Activated naive CD4-positive, alpha-beta T cell treated with anti-CD3 and anti-CD28 coated beads, Interleukin-2, amount 50 U/mL, for 24 hours (primary cell): ENCODE measurements around the gene NOC2L.

ENCODE experiments used
- H3K27ac Mint-ChIP-seq: one replicate; pipeline ENCODE4 v1.8.0; 2021; ENCODE audit warnings: mild to moderate bottlenecking, mixed read lengths
- H3K27me3 Mint-ChIP-seq: one replicate; pipeline ENCODE4 v1.8.0; 2021; ENCODE audit warnings: mixed read lengths
- H3K36me3 Mint-ChIP-seq: one replicate; pipeline ENCODE4 v1.8.0; 2021; ENCODE audit warnings: mixed read lengths
- H3K4me1 Mint-ChIP-seq: one replicate; pipeline ENCODE4 v1.8.0; 2021; ENCODE audit warnings: mixed read lengths
- H3K4me3 Mint-ChIP-seq: one replicate; pipeline ENCODE4 v1.8.0; 2021; ENCODE audit warnings: mild to moderate bottlenecking, mixed read lengths
- H3K9me3 Mint-ChIP-seq: one replicate; pipeline ENCODE4 v1.8.0; 2021; ENCODE audit warnings: mixed read lengths

Gene NOC2L

GRCh38 chr1:924656-925560, 34.1 kb downstream of the NOC2L start:
- Mint-ChIP-seq H3K27ac (no peak overlapping the region), H3K27me3 (peaks cover 24% of the 10 kb centered on the region), H3K9me3 (no peaks in the 10 kb centered on the region), H3K4me1 (peaks cover 16% of the 10 kb centered on the region), H3K4me3 (peak overlapping the region; percentile 33), H3K36me3 (no peaks in the 10 kb centered on the region)

GRCh38 chr1:923991-924655, 34.9 kb downstream of the NOC2L start:
- Mint-ChIP-seq H3K4me1 (peaks cover 16% of the 10 kb centered on the region), H3K36me3 (no peaks in the 10 kb centered on the region), H3K9me3 (no peaks in the 10 kb centered on the region), H3K27me3 (peaks cover 24% of the 10 kb centered on the region), H3K27ac (no peak overlapping the region), H3K4me3 (no peak overlapping the region)

GRCh38 chr1:923131-923990, 35.7 kb downstream of the NOC2L start, which contains the start of gene SAMD11:
TSS of gene SAMD11 (plus strand) at chr1:923923. CDS start at chr1:924432, 509 bp downstream.
- Mint-ChIP-seq H3K27me3 (peaks cover 26% of the 10 kb centered on the region), H3K36me3 (no peaks in the 10 kb centered on the region), H3K9me3 (no peaks in the 10 kb centered on the region), H3K4me3 (peak within 1 kb of the TSS; percentile 85), H3K27ac (no peak within 1 kb of the TSS), H3K4me1 (peaks cover 16% of the 10 kb centered on the region)

GRCh38 chr1:921011-921837, 37.8 kb downstream of the NOC2L start:
- Mint-ChIP-seq H3K27me3 (peaks cover 22% of the 10 kb centered on the region), H3K4me3 (peak overlapping the region; percentile 36), H3K4me1 (peaks cover 16% of the 10 kb centered on the region), H3K36me3 (no peaks in the 10 kb centered on the region), H3K27ac (no peak overlapping the region), H3K9me3 (no peaks in the 10 kb centered on the region)

- no peaks in the 10 kb centered on the region for H3K9me3 Mint-ChIP-seq
- H3K27me3 Mint-ChIP-seq, result peaks cover 22% of the 10 kb centered on the region
- peak overlapping the region; percentile 2 for H3K27ac Mint-ChIP-seq
- H3K36me3 Mint-ChIP-seq, result no peaks in the 10 kb centered on the region
- no peak overlapping the region for H3K4me3 Mint-ChIP-seq
- H3K4me1 Mint-ChIP-seq, result peaks cover 16% of the 10 kb centered on the region
These were observed 38.5 kb downstream of the NOC2L start for GRCh38 chr1:920521-920920.

- peaks cover 22% of the 10 kb centered on the region for H3K27me3 Mint-ChIP-seq
- no peak overlapping the region for H3K4me3 Mint-ChIP-seq
- H3K36me3 Mint-ChIP-seq, result no peaks in the 10 kb centered on the region
- no peaks in the 10 kb centered on the region for H3K9me3 Mint-ChIP-seq
- no peak overlapping the region for H3K27ac Mint-ChIP-seq
- peaks cover 16% of the 10 kb centered on the region for H3K4me1 Mint-ChIP-seq
These were observed 39.0 kb downstream of the NOC2L start for GRCh38 chr1:920010-920409.

- Mint-ChIP-seq H3K4me1 (peaks cover 16% of the 10 kb centered on the region), H3K27ac (no peak overlapping the region), H3K36me3 (no peaks in the 10 kb centered on the region), H3K27me3 (peaks cover 22% of the 10 kb centered on the region), H3K9me3 (no peaks in the 10 kb centered on the region), H3K4me3 (no peak overlapping the region)
These were observed 39.7 kb downstream of the NOC2L start for GRCh38 chr1:919271-919872.

- no peaks in the 10 kb centered on the region for H3K9me3 Mint-ChIP-seq
- H3K4me3 Mint-ChIP-seq, result no peak overlapping the region
- no peak overlapping the region for H3K27ac Mint-ChIP-seq
- H3K27me3 Mint-ChIP-seq, result peaks cover 22% of the 10 kb centered on the region
- no peaks in the 10 kb centered on the region for H3K36me3 Mint-ChIP-seq
- peaks cover 16% of the 10 kb centered on the region for H3K4me1 Mint-ChIP-seq
These were observed 40.2 kb downstream of the NOC2L start for GRCh38 chr1:918843-919242.

GRCh38 chr1:918353-918752, 40.7 kb downstream of the NOC2L start:
- no peak overlapping the region for H3K4me3 Mint-ChIP-seq

GRCh38 chr1:917466-918091, 41.5 kb downstream of the NOC2L start:
- peaks cover 12% of the 10 kb centered on the region for H3K4me1 Mint-ChIP-seq
- no peaks in the 10 kb centered on the region for H3K9me3 Mint-ChIP-seq
- peaks cover 22% of the 10 kb centered on the region for H3K27me3 Mint-ChIP-seq
- H3K36me3 Mint-ChIP-seq, result no peaks in the 10 kb centered on the region
- no peak overlapping the region for H3K27ac Mint-ChIP-seq
- H3K4me3 Mint-ChIP-seq, result no peak overlapping the region

More at GRCh38 chr1:918353-918752, 40.7 kb downstream of the NOC2L start:
- Mint-ChIP-seq H3K9me3 (no peaks in the 10 kb centered on the region), H3K27me3 (peaks cover 21% of the 10 kb centered on the region), H3K4me1 (peaks cover 14% of the 10 kb centered on the region), H3K27ac (no peak overlapping the region), H3K36me3 (no peaks in the 10 kb centered on the region)

- peaks cover 20% of the 10 kb centered on the region for H3K27me3 Mint-ChIP-seq
- H3K4me3 Mint-ChIP-seq, result no peak overlapping the region
- H3K4me1 Mint-ChIP-seq, result peaks cover 16% of the 10 kb centered on the region
These were observed 42.0 kb downstream of the NOC2L start for GRCh38 chr1:917076-917459.

GRCh38 chr1:916173-917075, 42.6 kb downstream of the NOC2L start:
- H3K27me3 Mint-ChIP-seq, result peaks cover 17% of the 10 kb centered on the region

More at GRCh38 chr1:917076-917459, 42.0 kb downstream of the NOC2L start:
- Mint-ChIP-seq H3K9me3 (no peaks in the 10 kb centered on the region), H3K27ac (no peak overlapping the region), H3K36me3 (no peaks in the 10 kb centered on the region)

More at GRCh38 chr1:916173-917075, 42.6 kb downstream of the NOC2L start:
- H3K4me1 Mint-ChIP-seq, result peaks cover 14% of the 10 kb centered on the region
- no peaks in the 10 kb centered on the region for H3K9me3 Mint-ChIP-seq
- no peak overlapping the region for H3K27ac Mint-ChIP-seq
- no peaks in the 10 kb centered on the region for H3K36me3 Mint-ChIP-seq
- H3K4me3 Mint-ChIP-seq, result no peak overlapping the region
